NCI-H2081 treated with DMSO at 0.1 percent for 48 hours (cell line): ENCODE results near the gene NLRP7.

Source experiments
- DNase-seq: peaks from one replicate; lab custom pipeline; 2025; lab: John Stamatoyannopoulos, UW

NLRP7 gene

GRCh38 chr19:54873990-54874389 lies 73.3 kb downstream of the NLRP7 start, which contains the start of gene FCAR:
TSS of gene FCAR (plus strand) at chr19:54874235. CDS start at chr19:54874290, 55 bp downstream.
- DNase-seq = no peak
